ENCODE results near the gene RC3H1.
"Not testable (repeated sequence)": the region's sequence is repeated elsewhere in the genome, so short reads cannot be mapped to it uniquely, and the experiment has no call there.

Gene RC3H1, protein sequence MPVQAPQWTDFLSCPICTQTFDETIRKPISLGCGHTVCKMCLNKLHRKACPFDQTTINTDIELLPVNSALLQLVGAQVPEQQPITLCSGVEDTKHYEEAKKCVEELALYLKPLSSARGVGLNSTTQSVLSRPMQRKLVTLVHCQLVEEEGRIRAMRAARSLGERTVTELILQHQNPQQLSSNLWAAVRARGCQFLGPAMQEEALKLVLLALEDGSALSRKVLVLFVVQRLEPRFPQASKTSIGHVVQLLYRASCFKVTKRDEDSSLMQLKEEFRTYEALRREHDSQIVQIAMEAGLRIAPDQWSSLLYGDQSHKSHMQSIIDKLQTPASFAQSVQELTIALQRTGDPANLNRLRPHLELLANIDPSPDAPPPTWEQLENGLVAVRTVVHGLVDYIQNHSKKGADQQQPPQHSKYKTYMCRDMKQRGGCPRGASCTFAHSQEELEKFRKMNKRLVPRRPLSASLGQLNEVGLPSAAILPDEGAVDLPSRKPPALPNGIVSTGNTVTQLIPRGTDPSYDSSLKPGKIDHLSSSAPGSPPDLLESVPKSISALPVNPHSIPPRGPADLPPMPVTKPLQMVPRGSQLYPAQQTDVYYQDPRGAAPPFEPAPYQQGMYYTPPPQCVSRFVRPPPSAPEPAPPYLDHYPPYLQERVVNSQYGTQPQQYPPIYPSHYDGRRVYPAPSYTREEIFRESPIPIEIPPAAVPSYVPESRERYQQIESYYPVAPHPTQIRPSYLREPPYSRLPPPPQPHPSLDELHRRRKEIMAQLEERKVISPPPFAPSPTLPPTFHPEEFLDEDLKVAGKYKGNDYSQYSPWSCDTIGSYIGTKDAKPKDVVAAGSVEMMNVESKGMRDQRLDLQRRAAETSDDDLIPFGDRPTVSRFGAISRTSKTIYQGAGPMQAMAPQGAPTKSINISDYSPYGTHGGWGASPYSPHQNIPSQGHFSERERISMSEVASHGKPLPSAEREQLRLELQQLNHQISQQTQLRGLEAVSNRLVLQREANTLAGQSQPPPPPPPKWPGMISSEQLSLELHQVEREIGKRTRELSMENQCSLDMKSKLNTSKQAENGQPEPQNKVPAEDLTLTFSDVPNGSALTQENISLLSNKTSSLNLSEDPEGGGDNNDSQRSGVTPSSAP

DNA sequence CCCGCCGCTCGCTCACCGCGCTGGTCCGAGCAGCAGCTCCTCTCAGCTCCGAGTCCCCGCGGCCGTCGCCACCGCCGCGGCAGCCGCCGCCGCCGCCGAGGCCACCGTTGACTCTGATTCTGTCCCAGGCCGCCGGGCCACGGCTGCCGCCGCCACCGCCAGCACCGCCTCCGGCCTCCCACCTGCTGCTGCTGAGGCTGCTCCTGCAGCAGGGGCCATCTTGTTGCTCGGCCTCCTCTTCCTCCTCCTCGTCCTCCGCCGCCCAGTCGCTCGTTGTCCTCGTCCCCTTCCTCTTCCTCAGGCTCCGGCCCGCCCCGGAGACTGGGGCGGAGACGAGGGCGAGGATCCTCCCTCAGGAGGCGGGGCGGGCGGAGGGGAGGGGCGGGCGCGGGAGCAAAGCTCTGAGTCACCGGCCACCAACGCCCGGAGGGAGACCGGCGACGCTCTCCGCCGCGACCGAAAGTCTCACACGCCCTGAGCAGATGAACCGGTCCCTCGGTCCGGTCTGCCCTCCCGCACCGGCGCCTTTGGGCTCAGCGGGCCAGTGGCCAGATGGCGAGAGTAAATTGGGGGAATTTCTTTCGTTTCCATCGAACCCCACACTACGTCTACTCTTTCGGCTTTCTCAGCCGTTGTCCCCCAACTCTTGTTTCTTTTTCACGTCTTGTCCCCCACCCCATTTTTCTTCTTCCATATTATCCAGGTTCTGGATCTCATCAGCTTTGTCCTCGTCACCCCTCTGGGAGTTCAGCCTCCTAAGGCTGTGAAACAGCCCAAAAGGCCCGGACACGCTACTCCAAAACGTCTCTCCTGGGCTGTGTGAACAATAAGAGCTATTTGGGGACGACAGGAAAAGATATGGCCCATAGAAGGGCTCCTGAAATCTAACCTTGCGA lies at the start of gene RC3H1:
RC3H1 (minus strand) TSS at position 278 of the 896 bp plus-strand sequence. CDS start 29,372 bp downstream, outside the sequence.
- DNase-seq (ENCODE audit: low read depth), result peak; percentile 66

DNA sequence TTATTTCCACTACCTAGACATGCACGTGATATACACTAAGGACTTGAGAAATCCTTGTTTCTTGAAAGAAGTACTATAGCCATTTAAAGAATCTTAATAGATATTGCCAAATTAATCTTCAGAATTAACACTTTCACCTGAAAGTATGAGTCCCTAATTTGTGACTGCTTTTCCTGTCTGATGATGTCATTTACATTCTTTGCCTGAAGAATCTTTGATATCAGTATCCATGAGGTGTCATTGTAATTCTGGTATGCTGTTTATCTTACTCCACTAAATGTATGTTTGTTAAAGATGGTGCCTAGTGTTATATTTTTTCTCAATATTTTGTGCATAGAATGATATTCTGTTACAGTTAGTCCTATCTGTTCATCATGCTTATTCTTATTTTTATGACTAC lies 48.5 kb upstream of the RC3H1 start:
- DNase-seq (ENCODE audit: low read depth), result no peak

DNA sequence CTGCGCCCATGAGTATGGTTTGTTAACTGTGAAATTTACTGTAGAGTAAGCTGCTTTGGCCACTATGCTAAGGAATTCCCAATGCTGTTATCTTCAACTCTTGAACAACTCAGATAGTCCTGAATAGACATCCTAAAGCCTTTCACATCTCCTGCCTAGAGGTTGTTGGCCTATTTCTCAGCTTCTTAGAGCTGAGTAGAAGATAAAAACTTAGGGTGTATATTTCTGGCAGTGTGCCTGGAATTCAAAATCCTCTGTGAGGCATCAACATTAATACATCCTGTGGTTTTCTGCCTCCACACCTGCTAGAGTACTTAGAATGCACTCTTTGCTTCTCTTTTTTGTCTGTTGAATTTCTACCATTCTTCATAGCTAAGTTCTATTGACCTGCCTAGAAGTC lies 45.8 kb upstream of the RC3H1 start:
- DNase-seq (ENCODE audit: low read depth), result no peak

DNA sequence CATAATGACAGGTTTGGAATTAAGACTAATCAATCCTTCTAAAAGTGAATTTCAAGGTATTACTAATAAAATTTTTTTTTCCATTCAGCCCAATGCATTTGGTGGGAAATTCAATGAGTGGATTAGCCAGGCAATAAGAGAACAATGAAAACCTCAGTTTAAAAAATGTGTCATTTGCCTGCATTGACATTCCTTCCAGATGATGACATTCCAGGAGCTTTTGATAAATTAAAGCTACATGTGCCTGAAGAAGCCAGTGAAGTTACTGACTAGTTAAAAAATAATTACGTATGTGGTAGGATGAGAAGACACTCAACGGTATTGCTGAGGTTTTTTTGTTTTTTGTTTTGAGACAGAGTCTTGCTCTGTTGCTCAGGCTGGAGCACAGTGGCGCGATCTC lies 37.9 kb upstream of the RC3H1 start:
- no peak for DNase-seq (ENCODE audit: low read depth)

DNA sequence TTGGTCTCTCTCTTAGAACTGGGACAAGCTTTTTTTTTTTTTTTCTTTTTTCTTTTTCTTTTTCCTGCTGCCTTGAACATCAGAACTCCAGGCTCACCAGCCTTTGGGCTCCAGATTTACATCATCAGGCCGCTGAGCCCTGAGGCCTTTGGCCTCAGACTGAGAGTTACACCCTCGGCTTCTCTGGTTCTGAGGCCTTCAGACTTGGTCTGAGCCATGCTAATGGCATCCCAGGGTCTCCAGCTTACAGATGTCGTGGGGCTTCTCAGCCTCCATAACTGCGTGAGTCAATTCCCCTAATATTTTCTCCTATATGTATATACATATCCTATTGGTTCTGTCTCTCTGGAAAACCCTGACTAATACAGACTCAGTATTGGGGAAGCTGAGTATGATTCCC lies 36.5 kb upstream of the RC3H1 start:
- no peak for DNase-seq (ENCODE audit: low read depth)

DNA sequence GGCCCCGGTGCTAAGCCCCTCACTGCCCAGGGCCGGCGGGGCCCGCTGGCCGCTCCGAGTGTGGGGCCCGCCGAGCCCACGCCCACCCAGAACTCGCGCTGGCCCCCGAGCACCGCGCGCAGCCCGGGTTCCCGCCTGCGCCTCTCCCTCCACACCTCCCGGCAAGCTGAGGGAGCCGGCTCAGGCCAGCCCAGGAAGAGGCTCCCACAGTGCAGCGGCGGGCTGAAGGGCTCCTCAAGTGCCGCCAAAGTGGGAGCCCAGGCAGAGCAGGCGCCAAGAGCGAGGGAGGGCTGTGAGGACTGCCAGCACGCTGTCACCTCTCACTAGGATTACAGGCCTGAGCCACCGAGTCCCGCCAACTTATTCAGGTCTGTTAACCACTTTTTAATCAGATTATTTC lies 34.5 kb upstream of the RC3H1 start:
- not testable (repeated sequence) for DNase-seq (ENCODE audit: low read depth)

DNA sequence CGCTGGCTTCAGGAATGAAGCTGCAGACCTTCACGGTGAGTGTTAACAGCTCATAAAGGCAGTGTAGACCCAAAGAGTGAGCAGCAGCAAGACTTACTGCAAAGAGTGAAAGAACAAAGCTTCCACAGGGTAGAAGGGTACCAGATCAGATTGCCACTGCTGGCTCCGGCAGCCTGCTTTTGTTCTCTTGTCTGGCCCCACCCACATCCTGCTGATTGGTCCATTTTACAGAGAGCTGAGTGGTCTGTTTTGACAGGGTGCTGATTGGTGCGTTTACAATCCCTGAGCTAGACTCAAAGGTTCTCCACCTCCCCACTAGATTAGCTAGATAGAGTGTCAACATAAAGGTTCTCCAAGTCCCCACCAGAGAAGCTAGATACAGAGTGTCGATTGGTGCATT lies 33.6 kb upstream of the RC3H1 start:
- DNase-seq (ENCODE audit: low read depth), result not testable (repeated sequence)

DNA sequence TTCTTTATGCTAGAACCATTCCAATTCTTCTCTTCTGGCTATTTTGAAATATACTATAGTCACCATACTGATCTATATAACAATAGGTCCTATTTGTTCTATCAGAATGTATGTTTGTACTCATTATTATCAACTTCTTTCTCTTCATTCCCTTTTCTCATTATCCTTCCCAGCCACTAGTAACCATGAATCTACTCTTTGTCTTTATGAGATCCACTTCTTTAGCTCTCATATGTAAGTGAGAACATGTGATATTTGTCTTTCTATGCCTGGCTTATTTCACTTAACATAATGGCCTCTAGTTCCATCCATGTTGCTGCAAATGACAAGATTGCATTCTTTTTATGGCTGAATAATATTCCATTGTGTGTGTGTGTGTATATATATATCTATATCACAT lies 31.7 kb upstream of the RC3H1 start:
- no peak for DNase-seq (ENCODE audit: low read depth)

DNA sequence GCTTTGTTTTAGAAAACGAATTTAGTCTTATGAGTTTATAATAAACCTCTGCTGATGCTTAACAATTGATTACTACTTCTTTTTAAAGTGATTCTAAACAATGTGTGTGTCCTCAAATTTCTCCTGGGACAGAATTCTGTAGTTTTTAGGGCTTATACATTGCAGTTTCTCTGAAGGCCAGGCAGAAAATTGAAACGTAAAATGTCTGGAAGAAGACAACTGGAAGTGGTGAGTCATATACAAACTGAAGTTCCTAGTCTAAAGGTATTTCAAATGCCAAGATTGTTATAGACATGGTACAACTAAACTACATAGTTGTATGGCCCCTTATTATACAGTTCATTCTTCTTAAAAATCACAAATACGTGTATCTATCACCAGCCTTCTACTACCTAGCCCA lies 30.5 kb upstream of the RC3H1 start:
- DNase-seq (ENCODE audit: low read depth), result no peak

DNA sequence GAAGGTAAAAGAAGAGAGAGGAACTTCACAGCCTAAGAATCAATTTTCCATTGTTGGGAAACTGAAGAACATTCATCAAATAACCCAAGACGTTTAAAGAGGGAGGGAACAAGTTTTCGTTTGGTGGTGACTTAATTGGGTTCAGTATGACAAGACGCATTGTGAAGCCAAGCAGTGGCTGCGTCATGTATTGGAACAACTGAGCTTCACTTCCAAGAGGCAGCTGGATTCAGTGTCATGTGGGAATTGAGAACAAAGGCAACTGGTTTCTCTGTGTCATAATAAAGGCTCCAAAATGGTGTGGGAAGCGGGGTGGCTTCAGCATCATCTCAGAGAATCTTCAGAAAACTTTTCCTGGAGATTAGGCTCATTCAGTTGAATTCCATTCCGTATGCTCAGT lies 29.8 kb upstream of the RC3H1 start:
- DNase-seq (ENCODE audit: low read depth), result no peak

DNA sequence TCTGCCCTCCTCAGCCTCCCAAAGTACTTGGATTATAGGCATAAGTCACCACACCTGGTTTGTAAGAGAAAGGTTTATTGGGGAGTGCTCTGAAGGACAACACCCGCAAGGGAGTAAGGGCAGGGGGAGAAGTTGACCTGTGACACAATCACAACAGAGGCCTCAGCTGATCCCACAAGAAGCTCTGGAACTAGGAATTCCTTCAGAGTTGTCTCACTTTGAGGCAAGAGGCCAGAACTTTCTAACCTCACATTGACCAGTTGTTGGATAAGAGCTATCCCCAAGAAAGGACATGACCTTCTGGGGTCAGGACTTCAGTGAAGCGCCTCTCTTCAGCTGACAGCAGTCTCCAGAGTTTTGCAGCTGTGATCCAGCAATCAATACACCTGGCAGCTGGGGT lies 27.4 kb upstream of the RC3H1 start:
- no peak for DNase-seq (ENCODE audit: low read depth)

DNA sequence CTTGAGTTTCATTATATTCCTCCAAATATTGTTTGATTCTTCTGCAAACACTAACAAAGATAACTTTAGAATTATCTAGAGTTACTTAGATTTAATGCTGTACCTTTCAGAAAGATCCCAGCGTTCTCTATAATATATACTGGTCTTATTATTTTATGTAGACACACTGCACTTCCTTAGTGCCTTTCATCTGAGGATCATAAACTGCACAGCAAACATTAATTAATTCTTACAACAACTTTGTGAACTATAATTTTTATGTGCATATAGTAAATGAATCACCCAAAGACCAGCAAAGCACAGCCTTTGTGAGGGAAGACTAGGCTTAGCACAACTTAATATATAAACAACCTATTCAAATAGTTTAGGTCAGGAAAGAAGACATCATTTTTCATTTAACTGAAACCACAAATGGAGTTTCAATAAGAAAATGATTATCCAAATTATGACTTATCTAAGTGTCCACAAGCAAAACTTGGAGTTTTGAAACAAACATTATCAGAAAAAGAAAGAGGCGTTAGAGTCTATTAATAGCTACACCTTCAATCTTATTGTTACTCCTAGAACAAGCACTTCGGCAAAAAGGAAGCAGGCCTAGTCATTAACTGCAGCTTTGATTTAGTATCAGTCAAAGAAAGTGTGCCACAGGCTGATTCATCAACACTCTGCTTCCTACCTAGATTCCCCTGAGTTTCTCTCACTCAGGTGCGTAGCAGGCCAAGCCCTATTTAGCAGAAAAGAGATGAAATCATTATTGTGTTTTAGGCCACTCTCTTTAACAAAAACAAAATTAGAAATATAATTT lies 22.5 kb upstream of the RC3H1 start:
- no peak for DNase-seq (ENCODE audit: low read depth)

DNA sequence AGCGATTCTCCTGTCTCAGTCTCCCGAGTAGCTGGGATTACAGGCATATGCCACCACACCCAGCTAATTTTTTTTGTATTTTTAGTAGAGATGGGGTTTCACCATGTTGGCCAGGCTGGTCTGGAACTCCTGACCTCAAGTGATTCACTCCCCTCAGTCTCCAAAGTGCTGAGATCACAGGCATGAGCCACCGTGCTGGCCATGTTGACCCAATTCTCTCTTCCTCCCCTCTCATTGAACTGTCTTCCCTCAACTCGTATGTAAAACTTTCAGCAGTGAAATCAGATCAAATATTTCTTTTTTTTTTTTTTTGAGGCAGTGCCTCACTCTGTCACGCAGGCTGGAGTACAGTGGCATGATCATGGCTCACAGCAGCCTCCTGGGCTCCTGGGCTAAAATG lies 20.4 kb upstream of the RC3H1 start:
- not testable (repeated sequence) for DNase-seq (ENCODE audit: low read depth)

DNA sequence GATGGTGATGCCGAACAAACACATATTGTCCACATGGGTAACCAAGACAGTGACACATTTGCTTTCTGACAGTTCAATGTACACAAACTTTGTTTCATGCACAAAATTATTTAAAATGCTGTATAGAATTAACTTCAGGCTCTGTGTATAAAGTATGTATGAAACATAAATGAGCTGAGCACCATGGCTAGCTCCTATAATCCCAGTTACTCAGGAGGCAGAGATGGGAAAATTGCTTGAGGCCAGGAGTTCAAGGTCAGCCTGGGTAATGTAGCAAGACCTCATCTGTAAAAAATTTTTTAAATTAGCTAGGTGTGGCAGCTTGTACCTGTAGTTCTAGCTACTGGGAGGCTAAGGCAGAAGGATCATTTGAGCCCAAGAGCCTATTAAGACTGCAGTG lies 19.2 kb upstream of the RC3H1 start:
- no peak for DNase-seq (ENCODE audit: low read depth)

DNA sequence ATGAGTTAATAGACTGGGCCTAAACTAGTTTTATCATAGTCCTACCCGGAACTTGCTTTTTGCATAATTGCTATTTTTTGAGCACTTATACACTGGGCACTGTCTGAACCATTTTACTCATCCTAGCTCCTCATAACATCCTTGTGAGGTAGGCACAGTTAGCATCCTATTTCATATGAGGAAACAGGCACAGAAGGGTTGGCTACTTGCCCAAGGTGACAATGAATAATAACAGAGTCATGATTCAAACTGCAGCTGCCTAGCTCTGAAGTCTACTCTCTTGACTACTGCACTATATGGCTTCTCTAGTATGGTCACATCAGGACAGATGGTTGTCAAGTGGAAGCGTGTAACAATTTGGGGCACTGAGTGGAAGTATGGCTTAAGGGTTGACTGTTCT lies 18.2 kb upstream of the RC3H1 start:
- peak; percentile 17 for DNase-seq (ENCODE audit: low read depth)

DNA sequence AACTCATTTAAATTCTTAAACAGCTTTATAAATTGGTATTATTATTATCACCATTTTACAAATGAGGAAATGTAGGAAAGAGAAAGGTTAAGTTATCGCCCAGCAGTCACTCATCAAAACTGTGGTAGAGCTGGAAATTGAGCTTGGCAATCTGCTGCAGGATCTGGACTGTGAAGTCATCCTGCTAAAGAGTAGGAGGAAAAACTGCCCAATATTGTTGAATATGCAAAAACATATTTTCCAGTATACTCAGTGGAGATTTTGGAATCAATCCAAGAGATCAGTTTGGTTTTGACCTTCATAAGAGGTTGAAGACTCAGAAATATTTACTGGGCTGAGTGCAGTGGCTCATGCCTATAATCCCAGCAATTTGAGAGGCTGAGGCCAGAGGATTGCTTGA lies 16.9 kb upstream of the RC3H1 start:
- DNase-seq (ENCODE audit: low read depth), result no peak

DNA sequence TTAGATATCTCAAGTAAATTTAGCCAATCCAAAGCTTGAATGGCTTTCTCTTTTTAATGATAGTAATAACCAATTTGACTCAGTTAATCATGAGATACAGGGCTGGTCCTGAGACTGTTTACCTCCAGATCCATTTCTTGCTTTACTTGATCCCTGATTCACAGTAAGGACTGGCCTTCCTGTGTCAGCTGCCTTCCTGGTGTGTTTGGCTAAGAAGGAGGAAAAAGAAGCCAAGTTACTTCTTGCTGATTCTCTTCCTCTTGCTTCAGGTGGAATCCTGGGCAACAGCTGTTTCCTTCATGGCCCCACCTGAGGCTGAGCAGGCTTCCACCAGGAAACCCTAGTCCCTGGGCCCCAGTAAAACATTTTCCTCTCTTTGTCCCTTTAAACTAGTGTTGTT lies 14.6 kb upstream of the RC3H1 start:
- DNase-seq (ENCODE audit: low read depth), result no peak

DNA sequence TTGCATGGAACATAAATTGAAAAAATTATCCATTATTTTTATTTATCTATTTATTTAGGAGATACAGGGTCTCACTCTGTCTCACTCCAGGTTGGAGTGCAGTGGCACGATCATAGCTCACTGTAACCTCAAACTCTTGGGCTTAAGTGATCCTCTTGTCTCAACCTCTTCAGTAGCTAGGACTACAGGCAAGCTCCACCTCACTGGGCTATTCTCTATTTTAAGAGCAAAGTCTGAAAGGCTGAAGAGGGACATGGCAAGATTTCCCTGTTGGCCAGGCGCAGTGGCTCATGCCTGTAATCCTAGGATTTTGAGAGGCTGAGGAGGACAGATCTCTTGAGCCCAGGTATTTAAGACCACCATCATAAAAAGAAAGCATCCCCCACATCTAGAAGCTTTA lies 14.0 kb upstream of the RC3H1 start:
- DNase-seq (ENCODE audit: low read depth), result no peak

DNA sequence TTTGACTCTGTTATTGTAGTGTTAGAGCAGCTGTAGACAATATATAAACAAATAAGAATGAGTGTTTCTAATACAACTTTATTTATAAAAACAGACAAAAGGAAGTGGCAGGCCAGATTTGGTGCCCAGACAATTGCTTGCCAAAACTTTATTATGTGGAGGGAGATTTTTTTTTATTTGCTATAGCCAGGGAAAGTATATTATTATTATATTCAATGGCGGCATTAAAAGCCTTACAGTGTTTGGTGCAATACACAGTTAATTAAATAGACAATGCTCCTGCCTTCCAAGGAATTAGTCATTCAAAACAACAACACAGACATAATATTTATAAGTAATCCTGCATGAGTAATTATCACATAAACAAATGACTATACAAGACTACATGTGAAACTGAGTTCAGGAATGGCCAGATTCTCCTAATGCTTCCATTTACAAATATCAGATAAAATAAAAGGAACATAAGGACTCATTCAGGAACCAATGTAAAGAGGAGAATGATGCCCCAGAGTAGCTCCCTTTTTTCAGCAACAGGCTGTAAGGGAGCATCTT lies 10.6 kb upstream of the RC3H1 start:
- DNase-seq (ENCODE audit: low read depth), result no peak

DNA sequence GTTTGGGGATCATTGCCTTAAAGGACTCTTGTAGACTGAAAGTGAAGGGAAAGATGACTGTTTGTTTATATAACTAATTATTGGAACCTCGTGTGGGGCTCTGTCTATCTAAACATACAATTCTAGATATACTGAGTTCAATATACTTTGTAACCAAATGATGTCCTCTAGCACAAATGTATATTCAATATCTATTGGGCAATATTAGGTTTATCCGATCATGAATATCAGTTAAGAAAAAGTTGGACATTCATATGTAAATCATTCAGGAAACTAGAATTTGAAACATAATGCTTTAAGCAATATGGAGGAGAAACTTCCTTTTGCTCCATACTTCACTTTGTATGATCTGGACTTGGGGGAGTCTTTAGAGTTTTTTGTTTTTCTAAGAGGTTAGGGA lies 8.9 kb upstream of the RC3H1 start:
- DNase-seq (ENCODE audit: low read depth), result no peak

DNA sequence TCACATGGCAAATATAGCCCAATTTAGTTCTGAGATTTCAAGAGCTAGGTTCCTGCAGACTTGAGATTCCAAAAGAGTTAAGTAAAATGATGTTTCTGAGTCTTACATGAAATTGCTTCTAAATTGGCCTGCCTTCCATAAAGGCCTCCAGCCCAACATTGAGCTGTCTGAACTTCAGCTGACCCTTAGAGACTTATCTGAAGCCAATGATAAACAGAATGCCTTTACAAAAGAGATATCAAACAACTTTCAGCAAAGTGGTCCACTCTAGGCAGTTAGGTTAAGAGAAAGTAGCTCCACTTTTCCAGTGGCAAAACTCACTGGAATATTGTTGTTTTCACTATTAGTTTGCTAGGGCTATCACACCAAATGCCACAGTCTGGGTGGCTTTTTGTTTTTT lies 6.3 kb upstream of the RC3H1 start:
- no peak for DNase-seq (ENCODE audit: low read depth)
